AG04450 (cell line): ENCODE results near the gene DDX18. TPM values are rescaled to one million over a fixed set of nuclear protein-coding genes. Genes with fewer than 3 reads are reported as not detected.

Source experiments
- CTCF ChIA-PET: fragments of 300-600, 350-600 bp; formaldehyde crosslinking; extraction: SDS; loops from one replicate; lab custom pipeline; 2022; ENCODE audit warnings: antibody characterized with exemption, inconsistent platforms; lab: Charles Lee
- POLR2A ChIA-PET: fragments of 350-600 bp; formaldehyde crosslinking; extraction: SDS; loops from one replicate; lab custom pipeline; 2021; ENCODE audit warnings: antibody characterized with exemption, inconsistent platforms; lab: Yijun Ruan, JAX
- DNase-seq: peaks from one replicate; pipeline ENCODE4 v3.0.0-alpha.2; 2011; ENCODE audit warnings: low read depth, low spot score
- H3K27ac ChIP-seq: one replicate; pipeline ENCODE4 v1.5.1; 2012; ENCODE audit warnings: low read depth, low read length, control low read depth
- H3K27me3 ChIP-seq: one replicate; pipeline ENCODE4 v1.6.0; 2012; ENCODE audit warnings: low read length; ENCODE audit not compliant: control insufficient read depth, insufficient read depth
- H3K4me3 ChIP-seq: 2 replicates; pipeline ENCODE4 v1.5.1; 2011; ENCODE audit warnings: mild to moderate bottlenecking, low read depth, low read length, control low read depth
- H3K9me3 ChIP-seq: 2 replicates; pipeline ENCODE4 v1.5.1; 2012; ENCODE audit warnings: low read length; ENCODE audit not compliant: control insufficient read depth, insufficient read depth
- polyA plus RNA-seq: library from polyadenylated mRNA; depleted of rRNA; stranded (reverse); fragments of >200 nt; gene quantifications from 2 replicates; pipeline ENCODE4 v1.2.3, GENCODE V29; 2011
- TF ChIP-seq, protein P1 (sequence below): IDR thresholded peaks from 2 replicates; pipeline ENCODE4 v1.5.1; 2011; ENCODE audit warnings: low read depth, low read length, control low read depth, inconsistent platforms

DDX18 gene
- polyA plus RNA-seq, 1 experiment, result 53.5 TPM

- H3K9me3 ChIP-seq, result no peaks in the 10 kb centered on the region
- no peak overlapping the region for H3K27ac ChIP-seq
- POLR2A ChIA-PET, result no interaction called here
- CTCF ChIA-PET, result interaction anchor here (1.2 to 2.1 kb wide), 2 partner anchors 11 to 38 kb away, joined by 5 to 7 read pairs; partner anchors contain the start of gene DDX18
- TF ChIP-seq, protein P1, sequence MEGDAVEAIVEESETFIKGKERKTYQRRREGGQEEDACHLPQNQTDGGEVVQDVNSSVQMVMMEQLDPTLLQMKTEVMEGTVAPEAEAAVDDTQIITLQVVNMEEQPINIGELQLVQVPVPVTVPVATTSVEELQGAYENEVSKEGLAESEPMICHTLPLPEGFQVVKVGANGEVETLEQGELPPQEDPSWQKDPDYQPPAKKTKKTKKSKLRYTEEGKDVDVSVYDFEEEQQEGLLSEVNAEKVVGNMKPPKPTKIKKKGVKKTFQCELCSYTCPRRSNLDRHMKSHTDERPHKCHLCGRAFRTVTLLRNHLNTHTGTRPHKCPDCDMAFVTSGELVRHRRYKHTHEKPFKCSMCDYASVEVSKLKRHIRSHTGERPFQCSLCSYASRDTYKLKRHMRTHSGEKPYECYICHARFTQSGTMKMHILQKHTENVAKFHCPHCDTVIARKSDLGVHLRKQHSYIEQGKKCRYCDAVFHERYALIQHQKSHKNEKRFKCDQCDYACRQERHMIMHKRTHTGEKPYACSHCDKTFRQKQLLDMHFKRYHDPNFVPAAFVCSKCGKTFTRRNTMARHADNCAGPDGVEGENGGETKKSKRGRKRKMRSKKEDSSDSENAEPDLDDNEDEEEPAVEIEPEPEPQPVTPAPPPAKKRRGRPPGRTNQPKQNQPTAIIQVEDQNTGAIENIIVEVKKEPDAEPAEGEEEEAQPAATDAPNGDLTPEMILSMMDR, result no peak
- no peak for DNase-seq
- no peaks in the 10 kb centered on the region for H3K27me3 ChIP-seq
- H3K4me3 ChIP-seq, result no peak overlapping the region
Measured at GRCh38 chr2:117775703-117776219, 38.7 kb upstream of the DDX18 start.

DNA sequence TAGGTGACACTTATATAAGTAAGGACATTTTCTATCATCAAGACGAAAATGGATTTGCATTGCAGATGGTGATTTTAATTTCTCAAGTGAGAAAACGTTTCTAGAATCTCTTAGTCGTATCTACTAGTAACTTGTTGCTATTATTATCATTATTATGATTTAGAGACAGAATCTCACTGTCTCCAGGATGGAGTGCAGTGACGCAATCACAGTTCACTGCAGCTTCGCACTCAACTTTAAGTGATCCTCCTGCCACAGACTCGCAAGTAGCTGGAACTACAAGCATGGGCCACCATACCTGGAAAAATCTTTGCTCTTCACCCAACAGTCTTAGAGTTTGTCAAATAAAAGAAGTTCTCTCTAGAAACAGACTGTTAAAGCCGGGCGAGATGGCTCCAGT lies 37.6 kb upstream of the DDX18 start:
- Histone ChIP-seq H3K4me3 (no peak overlapping the region), H3K9me3 (no peaks in the 10 kb centered on the region), H3K27me3 (no peaks in the 10 kb centered on the region), H3K27ac (no peak overlapping the region)
- DNase-seq, result no peak
- ChIA-PET CTCF (no interaction called here), POLR2A (no interaction called here)
- TF ChIP-seq, protein P1, result no peak

- POLR2A ChIA-PET, result no interaction called here
- TF ChIP-seq, protein P1, result peak; percentile 78
Measured at GRCh38 chr2:117785740-117786139, 28.8 kb upstream of the DDX18 start.

GRCh38 chr2:117786520-117786919 lies 28.0 kb upstream of the DDX18 start:
- ChIA-PET CTCF (interaction anchor here (1.1 to 1.3 kb wide), 3 partner anchors 8 to 235 kb away, joined by 3 to 7 read pairs (median 5); no protein-coding TSS in a partner anchor), POLR2A (no interaction called here)
- Histone ChIP-seq H3K4me3 (no peak overlapping the region), H3K27ac (no peak overlapping the region), H3K27me3 (no peaks in the 10 kb centered on the region), H3K9me3 (no peaks in the 10 kb centered on the region)
- DNase-seq, result no peak
- TF ChIP-seq, protein P1, result no peak

More at GRCh38 chr2:117785740-117786139, 28.8 kb upstream of the DDX18 start:
- Histone ChIP-seq H3K4me3 (no peak overlapping the region), H3K27me3 (no peaks in the 10 kb centered on the region), H3K27ac (no peak overlapping the region), H3K9me3 (no peaks in the 10 kb centered on the region)
- CTCF ChIA-PET, result interaction anchor here (0.6 to 1.3 kb wide), 5 partner anchors 8 to 236 kb away, joined by 3 to 7 read pairs (median 5); no protein-coding TSS in a partner anchor
- DNase-seq, result peak; percentile 7

DNA sequence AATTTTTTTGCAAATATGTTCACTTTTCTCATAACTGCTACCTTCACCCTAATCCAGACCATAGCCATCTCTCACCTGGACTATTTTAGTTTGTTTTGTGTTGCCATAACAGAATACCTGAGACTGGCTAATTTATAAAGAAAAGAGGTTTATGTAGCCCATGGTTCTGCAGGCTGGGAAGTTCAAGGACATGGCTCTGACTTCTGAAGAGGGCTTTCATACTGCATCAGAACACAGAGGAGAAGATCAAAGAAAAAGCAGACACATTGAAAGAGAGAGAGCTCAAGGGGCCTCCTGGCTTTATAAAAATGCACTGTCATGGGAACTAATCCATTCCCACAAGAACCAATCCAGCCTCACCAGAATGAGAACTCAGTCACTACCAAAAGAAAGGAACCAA lies 25.0 kb upstream of the DDX18 start:
- Histone ChIP-seq H3K27me3 (no peaks in the 10 kb centered on the region), H3K27ac (no peak overlapping the region), H3K9me3 (no peaks in the 10 kb centered on the region), H3K4me3 (no peak overlapping the region)
- DNase-seq, result no peak
- CTCF ChIA-PET, result no interaction called here
- POLR2A ChIA-PET, result no interaction called here
- TF ChIP-seq, protein P1, result no peak
